Activated T-cell treated with anti-CD3 and anti-CD28 coated beads for 24 hours (primary cell): Measurements from ENCODE around the gene AGMO.

Source experiments
- DNase-seq: peaks from one replicate; pipeline ENCODE4 v3.0.0-alpha.2; 2020; ENCODE audit warnings: low read depth

AGMO gene

DNA sequence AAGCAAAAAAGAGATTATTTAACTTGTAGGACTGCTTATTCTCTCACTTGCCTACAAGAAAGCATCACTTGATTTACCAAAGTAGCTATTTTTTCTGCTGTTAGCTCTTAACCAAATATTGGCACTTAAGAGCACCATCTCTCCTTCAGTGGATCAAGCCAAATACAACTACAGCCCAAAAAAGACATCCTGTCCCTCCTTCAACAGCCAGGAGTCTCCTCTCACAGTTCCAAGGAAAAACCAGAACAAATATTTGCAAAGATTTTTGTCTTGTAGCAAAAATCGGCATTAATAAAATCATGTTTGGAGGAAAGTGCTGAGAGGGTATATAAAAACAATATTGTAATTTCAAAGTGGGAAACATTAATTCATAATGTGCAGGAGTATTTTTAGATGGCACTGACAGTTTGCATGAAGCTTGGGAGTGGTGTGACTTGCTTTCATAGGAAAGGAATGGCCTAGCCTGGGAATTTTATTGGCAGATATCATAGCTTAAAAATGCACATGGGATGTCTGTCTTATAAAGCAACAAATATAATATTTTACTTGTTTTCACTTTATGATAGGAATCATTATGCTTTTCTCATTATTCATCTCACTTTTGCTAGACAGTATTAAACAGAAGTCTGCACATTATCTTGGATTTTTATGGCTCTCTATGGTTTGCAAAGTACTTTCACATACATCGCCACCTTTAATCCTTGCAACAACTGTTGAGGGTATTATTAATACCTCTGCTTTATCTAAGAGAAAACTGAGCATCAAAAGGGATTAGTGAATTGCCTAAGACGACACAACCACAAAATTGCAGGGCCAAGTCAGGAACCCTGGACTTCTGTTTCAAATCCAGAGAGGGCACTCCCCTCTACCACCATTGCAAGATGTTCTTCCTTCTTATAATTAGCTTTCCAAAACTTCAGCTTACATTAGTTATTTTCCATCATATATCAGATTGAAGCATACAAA lies 103.5 kb downstream of the AGMO start:
- no peak for DNase-seq

DNA sequence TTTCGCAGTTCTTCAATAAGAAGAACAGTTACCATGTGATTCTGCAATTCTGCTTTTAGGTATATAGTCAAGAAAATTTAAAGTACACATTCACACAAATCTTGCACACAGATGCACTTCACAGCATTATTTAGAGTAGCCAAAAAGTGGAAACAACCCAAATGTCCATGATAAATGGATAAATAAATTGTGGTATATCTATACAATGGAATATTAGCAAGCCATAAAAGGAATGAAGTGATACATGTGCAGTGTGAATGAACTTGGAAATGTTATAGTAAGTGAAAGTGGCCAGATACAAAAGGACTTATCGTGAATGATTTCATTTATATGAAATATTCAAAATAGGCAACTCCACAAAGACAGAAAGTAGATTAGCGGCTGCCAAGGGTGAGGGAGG lies 109.1 kb downstream of the AGMO start:
- no peak for DNase-seq

DNA sequence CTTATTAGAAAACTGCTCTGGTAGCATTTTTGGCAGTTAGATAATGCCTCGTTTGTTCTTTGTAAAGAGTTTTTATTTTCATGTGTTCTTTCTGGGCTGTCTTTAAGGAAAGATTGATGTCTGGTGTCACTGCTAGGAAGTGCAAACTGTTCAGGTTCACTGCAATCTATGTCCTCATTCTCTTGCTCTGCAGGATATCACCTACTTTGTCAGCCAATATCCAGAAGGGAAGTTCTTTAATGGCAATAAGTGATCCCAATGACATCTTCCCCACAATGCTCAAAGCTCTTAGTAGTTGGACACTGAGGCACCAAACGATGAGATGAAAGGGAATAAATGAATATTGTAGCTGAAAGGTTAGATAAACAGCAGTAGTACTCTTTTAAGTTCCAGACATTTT lies 115.1 kb downstream of the AGMO start:
- no peak for DNase-seq

DNA sequence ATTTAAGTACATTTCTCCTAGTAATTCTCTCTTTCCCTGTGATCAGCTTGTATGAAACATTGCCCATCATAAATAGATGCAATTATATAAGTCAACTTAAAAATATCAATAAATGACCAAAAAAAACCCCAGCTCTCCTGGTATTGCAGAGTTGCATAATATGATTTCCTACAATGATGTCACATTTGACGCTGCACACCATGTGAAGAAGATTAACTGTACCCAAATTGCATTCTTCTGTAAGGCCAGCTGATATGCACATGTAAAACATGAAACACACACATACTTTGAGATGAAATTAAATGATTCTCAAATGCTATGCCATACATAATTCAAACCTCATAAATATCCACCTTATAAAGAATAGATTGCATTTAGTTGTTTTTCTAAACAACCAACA lies 115.5 kb downstream of the AGMO start:
- no peak for DNase-seq

DNA sequence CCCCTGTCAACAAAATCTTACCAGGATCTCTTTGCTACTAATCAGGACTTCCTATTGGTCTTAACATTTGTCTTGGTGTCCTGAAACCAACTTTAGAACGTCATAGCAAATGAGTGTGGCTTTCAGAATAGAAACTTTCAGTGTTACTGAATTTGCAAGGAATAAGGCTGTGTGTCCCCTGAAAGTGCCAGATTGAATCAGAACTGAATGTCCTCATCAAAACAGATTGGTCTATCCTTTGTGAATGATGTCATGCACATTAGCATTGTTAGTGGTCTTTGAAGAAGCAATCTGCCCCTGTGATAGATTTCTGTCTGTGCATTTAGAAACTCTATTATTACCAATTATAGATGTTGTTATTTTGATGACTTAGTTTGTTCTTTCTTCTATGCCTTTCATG lies 119.9 kb downstream of the AGMO start:
- no peak for DNase-seq

DNA sequence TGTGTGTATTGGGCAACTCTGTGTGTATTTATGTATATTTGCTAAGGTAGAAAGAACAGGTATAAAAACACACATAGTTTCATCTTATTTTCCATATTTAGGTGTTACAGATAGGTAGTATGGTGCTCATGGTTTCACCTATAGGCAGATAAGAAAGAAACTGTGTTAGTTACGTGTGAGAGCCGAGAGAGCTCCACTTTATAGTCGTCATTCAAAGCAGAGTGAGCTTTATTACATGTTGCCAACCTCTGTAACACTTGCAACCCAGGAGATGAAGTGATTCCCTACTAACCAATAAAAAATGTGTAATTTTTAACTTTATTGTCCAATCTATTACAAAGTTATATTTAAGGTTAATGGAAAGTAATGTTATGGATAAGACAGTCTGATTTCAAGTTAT lies 121.3 kb downstream of the AGMO start:
- no peak for DNase-seq

DNA sequence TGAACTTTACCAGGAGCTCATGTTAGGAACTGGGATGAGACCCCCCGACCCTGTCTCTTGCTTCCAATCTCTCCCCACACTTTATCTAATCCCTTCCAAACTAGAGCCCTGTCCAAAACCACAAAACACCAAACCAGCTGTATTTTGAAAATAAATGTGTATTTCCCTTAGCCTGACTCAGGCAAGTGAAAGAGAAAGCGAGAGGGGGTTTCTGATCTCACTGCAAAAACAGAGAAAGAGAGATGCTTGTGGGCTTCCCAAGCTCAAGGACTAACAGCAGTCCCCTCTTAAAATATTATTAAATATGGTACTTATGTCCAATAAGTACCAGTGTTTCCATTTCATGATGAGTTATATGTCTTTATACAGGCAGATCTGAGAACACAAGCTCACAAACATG lies 122.0 kb downstream of the AGMO start:
- DNase-seq, result no peak

DNA sequence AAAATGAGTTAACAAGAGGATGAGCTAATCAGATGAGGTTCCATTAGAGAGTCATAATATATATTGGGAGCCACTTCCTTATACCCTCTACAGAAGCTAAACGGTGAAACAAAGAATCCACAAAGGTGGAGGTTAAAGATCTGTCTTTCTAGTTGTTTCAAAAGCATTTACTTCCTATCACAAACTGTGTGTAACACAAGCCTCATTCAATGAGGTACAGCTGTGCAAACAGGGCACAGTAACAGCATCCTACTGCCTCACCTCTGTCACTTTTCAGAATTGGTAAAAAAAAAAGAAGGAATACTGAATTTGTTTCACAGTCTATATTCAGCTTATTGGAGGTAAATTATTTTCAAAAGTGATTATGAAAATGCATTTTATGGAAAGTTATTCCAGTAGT lies 128.7 kb downstream of the AGMO start:
- no peak for DNase-seq

DNA sequence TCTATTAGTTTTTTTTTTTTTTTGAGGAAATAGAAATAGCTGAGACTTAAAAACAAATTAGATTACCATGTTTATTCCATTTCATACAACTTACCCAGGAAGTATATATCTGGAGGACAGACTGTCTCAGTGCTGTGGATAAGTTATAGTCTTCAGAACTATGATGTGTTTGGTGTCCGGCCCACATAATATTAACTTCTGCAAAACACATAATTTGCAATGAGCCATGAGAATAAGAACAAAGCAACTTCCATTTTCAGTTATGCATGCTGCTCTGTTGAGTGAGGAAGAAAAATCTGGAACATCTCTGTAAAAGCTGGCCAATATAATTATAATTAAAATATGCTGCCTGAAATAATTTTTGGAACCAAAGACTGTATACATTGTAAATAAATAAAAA lies 130.9 kb downstream of the AGMO start:
- DNase-seq, result no peak

DNA sequence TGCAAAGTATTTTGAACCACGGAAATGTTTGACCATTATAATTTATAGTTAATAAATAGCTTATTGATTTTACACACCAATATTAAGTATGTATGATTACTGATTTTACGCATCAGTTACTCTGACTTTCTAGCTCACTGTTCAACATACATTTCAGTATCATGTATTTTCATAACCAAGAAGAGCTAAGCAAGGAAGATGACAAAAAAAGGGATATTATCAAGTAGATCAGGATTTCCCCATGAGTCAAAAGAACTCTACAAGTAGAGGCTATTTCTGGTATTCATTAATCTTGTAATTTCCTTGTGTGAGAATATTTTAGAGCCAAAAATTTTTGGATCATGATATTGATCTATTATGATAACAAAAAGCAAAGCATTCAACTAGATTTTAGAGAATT lies 131.6 kb downstream of the AGMO start:
- DNase-seq, result no peak

DNA sequence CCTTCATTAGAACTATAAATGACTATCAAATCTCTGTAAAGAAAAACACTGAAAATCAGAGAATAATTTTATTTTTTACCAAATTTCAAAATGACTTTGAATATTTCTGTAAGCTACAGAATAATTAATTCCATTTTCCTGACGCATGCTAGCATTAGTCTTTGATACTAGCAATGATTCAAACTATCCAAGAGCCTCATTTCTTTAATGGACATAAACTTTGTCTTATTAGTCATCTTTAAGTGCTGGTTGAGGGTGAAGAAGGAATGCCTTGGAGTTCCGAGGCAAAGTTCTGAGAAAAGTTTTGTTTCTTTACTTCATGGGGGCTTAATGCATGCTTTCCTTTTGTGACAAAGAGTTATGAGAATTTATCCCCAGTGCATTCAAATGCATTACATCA lies 137.3 kb downstream of the AGMO start:
- no peak for DNase-seq

DNA sequence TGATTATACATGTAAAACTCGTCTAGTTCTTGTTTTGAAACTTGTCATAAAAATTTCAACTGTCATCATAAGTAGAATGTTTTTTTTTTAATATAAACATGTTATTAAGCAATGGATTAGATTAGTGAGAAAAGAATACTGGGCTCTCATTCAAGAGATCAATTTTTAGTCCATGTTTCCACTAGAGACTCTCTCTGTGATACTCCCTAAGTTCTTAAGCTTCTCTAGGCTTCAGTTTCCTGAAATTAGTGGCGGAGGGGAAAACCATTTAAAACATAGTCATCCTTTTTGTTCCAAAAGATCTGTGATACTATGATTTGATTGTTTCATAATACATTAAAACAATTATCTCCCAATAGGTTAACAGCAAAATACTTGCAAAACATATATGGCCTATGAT lies 142.2 kb downstream of the AGMO start:
- no peak for DNase-seq

DNA sequence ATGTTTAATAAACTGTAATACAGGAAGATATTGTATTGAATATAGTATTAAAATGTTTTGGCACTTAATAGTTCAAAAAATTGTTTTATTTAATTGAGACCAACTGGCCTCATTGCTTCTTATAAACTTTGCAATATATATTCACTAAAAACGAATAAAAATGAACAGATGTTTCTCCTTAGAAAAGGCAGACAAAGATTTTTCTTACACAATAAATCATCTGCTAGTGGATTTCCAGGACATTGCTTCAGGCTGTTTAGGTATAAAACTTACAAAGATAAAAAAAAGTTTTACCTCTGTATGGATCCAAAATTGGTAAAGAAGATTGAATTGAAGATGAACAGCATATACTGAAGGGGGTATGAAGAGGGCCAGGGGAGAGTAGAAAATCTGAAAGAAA lies 143.6 kb downstream of the AGMO start:
- no peak for DNase-seq

DNA sequence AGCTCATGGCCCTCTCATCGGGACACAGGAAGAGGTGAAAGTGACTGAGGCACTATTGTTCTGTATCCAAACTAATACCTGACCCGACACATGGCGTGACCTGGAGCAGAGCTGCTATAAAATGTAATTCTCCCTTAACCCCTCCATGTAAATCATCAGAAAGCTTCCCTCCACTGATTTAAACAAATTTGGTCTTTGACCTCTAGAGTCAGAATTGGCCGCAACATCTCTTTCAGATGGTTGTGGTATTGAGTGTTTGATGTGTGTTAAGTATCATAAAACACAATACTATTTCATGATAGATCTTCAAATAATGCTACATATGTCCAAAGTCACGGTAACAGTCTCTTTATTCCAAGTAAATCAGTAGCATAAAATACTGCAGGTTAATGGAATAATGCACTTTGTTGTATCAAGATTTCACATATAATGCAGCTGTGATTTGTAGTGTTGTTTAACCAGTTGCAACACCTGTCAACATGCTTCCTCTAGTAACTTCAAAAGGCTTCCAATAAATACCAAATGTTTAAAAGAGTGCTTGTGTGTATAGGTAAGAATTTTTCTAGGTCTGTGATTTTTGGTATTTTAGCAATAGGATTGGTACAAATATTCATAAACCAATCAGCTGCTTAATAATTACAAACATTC lies 144.3 kb downstream of the AGMO start:
- no peak for DNase-seq

DNA sequence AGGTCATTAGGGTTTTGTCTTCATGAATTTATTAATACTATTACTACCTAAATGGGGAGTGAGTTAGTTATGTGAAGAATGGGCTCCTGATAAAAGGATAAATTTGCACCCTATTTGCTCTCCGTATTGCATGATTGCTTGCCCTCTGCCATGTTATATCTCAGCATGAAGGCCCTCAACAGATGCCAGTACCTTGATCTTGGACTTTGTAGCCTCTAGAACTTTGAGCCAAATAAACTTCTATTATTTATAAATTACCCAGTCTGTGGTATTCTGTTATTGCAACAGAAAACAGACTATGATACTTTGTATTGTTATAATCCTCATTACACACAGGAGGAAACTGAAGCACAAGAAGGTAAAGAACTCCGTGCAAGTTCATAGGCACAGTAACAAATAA lies 150.8 kb downstream of the AGMO start:
- DNase-seq, result no peak

DNA sequence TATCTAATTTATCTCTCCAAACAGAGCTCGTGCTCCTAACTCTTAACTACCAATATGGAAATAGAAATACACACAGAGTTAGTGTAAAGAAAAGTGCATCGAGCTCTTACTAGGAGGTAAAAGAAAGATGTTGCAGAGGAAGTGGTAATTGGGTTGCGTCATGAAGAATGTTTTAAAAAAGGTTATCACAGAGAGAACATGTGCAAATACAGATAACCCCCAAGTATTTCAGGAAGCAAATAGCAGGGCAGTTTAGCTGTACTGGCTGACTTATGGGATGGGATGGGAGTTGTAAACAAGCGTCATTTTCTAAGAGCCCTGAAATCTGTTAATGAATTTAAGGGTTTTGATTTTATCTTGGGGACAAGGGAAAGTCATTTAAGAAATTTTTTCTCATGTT lies 153.9 kb downstream of the AGMO start:
- no peak for DNase-seq

DNA sequence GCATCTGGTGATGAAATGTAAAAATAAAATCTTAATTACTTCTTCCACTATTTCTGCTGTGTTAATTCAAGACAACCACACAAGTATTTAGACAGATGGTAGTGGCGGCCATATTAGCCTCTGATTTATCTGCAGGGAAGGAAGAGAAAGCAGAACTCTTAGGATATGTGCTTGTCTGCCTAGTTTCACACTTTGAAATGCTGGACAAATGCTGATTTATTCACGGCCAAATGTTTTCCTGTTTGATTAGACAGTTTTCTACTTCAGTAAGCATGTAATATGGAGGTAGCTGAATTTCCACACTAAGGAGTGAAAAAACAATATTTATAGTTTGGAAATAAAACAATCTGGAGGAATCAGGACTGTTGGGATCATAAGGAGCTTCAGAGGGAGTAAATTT lies 158.1 kb downstream of the AGMO start:
- DNase-seq, result no peak

DNA sequence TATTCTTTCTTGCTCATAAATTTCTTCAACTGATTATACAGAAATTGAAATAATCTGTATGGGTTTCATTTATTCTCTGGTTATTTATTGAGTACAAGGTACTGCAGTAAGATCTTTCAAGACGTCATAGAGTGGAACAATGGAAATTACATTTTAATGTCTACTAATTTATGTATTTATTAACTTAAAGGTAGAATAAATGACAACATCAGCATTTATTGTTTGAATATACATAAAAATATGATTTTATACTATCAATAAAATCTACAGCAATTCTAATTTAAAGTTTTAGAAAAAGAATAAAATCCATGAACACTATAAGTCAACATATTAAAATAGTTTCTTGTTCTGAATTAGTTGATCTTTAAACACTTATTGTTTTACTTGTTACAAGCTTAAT lies 158.5 kb downstream of the AGMO start:
- no peak for DNase-seq

DNA sequence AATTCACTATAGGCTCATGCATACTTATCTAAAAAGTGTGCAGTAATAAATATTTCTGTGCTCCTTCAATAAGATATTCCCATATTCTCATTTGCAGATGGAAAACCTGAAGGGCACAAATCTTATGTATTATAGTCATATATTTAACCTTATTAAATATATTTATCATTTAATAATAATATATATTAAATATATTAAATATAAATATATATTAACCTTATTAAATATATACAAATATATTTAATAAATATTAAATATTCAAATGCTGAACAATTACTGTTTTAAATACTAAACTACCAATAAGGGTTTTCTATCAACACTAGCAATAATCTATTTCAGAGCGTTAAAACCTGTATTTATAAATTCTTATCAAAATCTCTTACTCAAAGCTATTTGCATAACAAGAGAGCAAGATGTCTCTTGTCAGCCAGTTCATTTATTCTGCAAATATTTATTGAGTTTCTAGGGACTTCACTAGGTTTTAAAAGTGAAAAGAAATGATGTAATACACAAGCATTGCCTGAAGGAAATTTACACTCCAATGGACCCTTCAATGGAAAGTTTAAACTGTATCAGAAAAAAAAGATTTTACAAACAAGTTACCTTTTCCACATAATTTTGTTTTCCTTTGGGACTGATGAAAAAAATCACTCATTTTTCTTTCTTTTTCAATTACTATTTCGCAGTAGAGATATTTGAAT lies 159.2 kb downstream of the AGMO start:
- no peak for DNase-seq

DNA sequence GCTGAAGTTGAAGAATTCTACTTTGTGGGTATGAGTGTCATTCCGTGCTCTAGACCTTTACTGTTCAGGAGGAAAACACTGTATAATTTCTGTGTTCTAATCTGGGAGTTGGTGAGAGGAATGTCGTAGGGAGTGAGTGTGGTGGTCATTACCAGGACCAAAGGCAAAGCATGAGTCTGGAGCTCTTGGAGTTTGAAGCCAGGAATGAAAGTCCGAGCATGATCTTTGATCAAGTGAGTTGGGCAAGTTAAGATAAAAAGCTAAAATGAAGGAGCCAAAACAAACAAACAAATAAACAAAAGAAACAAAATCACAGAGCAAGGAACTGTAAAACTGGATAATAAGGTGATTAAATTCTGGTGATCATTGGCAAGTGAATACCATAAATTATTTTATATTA lies 161.4 kb downstream of the AGMO start:
- no peak for DNase-seq

DNA sequence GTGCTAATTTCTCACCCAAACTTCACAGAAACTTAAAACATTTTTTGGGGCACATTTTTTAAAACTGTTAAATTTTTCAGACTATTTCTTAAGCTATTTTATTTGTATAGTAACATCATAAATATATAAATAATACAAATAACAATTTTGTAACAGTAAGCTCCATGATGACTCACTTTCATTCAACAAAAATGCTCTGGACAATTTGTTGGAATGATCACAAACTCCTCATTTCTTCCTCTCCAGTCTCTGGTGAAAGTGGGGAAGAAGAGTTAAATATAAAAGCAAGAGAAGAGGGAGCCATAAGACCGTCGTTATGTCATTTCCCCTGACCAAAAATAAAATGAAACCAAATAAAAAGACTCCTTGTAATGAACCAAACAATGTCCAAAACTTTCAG lies 162.4 kb downstream of the AGMO start:
- DNase-seq, result no peak

DNA sequence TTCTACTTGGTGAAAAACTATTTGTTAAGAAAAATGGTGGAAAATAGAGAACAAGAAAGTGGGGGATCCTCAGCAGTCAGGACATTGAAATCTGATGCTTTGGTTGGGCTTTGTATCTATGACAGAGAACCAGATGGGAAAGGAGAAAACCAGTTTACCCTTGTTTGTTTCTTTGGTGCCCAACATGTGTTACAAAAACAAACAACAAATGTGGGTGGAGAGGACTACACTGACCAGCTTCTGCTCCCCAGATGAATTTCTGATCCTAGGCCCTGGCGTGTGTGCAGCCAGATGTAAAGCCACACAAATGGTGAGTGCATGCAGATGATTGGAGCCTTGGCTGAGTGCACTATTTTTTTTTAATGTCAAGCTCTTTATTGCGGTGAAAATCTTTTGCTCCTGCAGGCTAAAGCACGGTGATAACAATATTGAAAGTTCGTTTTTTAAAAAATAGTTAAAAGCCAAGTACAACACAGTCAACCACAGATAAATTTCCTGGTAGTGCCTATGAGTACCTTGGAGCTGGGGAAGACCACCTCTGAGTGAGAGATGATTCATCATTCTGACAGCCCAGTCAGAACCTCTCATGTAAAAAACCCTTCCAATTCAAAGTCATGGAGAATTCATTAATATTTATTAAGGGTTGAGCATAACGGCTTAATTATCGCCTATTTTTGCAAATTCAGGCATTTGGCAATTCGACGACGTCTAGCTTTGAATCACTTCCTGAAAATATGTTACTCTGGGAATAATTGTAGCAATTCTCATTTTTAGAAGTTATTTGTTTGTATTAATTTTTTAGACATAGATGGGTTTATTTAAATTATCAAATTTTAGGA lies 163.7 kb downstream of the AGMO start:
- DNase-seq, result no peak
